Activated CD8-positive, alpha-beta memory T cell treated with anti-CD3 and anti-CD28 coated beads for 48 hours (primary cell): ENCODE measurements around the gene POLR2H.

Experiments
- DNase-seq, 3 experiments: peaks; one replicate each; pipeline ENCODE4 v3.0.0-alpha.2; 2020; ENCODE audit warnings: low read depth in 2 of 3, low spot score in 2 of 3

POLR2H gene

DNA sequence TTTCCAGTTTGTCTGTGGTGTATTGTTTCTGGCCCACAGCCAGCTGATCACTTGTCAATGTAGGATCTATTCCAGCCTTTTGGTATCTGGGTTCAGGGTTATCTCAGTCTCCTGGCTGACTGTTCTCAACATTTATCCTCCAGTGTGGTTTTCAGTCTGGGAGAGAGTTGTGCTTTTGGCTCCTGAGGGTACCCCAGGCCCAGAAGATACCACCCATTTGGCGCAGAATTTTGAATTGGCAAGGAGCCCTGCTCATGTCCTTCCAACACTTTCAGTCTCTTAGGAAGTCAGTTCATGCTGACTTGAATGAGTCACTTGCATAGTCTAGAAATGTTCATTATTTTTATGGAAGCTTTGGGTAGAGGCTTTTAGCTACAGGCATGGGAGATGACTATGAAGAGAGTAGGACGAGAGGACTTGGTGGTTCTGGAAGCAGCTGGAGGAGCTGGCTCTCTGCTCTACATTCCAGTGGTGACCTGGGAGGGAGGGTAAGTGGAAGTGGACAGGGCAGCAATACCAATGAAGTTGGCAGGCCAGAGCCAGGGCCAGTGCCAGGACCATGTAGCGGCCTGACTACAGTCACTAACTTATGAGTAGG is 7.2 kb downstream of the POLR2H start:
- DNase-seq: no peak

- DNase-seq: no peak
Measured at GRCh38 chr3:184371570-184372018, 10.1 kb downstream of the POLR2H start.

- DNase-seq: no peak
Measured at GRCh38 chr3:184372296-184372821, 10.8 kb downstream of the POLR2H start.

GRCh38 chr3:184372911-184373310 is 11.4 kb downstream of the POLR2H start:
- no peak for DNase-seq

DNA sequence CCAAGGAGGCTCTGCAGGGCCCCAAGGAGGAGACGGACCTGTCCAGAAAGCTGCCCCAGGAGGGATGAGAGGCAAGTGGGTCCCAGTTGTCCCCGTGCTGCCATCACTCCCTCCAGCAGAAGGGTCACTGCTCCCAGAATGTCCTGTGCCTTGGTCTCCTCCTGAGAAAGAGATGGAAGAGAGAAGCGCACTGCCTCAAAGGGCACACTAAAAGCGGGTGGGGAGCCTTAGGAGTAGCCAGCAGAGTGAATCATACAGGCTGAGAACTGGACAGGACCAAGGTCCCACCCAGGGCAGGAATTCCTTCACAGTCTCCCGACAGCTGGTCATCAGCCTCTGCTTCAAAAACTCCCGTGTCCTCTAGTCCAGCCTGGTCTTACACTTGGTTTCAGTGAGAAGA is 11.9 kb downstream of the POLR2H start:
- DNase-seq: no peak

GRCh38 chr3:184375747-184376461 is 14.4 kb downstream of the POLR2H start:
- DNase-seq: no peak

GRCh38 chr3:184377374-184377773 is 15.9 kb downstream of the POLR2H start:
- no peak for DNase-seq

DNA sequence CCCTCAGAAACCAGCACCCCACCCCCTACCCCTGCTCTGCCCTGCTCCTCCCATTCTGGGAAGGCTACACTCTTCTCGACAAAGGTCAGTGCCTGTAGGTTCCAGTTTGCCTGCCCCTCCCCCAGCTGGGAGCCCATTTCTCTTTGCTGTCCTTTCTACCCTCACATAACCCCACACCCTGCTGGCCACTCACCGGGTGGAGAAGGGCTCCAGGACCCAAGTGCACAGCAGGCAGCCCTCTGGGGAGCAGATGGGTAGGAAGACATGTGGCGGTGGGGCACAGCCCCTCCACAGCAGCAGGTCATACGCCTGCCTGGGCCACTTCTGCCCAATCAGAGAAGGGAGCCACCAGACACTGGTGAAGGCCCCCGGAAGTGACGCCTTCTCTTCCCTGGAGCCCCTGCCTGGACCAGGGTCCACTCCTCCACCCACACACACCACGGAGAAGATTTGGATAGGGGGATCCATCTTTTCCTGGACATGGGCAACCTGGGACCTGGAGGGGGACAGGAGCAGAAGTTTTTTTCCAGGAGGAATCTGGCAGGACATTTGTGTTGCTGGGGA is 16.5 kb downstream of the POLR2H start, which contains the start of gene THPO:
TSS of gene THPO (minus strand) at position 326 of the 564 bp plus-strand sequence. CDS start 1,948 bp downstream, outside the sequence.
- DNase-seq: no peak

DNA sequence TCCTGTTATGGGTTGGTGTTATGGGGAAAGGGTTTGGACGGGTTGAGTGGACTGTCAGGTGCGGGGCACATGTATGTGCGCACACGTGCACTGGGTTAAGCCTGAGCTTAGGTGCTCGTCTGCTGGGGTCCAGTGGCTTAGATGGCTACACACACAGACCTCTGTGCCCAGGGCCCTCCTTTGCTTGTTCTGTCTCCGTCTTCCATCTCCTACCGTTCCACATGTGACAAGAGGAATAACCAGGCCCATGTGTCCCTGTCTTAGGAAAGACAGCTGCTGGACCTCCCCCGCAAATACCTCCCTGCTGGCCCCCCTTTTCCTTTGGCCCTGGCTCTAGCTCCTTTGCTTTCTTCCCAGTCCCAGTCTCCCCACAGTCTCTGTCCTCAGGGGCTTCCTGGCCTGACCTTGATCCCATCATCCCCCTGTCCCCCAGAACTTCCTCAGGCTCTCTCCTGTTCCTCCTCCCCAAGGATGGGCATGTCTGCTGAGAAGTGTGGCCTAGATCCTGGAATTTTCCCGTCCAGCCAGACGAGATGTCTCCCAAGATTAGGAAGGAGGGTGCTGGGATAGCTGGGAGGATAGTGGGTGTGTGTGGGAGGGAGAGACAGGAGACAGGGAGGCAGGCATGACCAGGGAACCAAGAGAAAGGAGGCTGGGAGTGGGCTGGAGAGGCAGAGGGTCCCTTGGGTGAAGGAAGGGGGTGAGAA is 17.3 kb downstream of the POLR2H start:
- no peak for DNase-seq

DNA sequence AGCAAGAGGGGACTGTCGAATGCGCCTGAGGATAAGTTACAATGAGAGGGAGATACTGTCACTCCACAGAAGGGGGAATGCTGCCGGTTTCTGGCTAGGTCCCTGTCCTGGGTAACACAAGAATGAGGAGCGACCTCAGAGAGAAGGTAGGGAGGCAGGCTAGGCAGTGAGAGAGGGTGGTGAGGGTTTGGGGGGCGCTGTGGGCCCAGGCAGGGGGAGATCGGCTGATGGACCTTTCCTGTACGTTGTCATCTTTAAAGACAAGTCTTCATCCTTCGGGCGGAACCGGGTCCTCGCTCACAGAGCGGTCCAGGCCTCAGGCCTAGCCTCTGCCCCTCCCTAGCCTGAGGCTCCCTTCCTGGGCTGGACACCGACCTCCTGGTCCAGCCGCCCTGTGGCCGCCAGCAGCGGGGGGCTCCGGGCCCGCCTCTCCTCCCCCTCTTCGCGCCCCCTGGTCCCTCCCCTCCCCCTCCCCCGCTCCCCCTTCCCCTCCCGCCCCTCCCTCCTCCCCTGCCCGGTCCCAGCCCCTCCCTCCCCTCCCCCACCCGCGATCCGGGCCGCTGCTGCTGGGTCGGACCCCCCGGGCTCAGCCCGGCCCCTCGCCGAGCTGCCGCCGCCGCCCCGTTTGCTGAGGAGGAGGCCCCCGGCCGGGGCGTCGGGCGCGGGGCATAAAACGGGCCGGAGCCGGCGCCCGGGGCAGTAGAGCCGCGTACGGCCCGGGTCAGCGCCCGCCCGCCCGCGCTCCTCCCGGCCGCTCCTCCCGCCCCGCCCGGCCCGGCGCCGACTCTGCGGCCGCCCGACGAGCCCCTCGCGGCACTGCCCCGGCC is 18.1 kb downstream of the POLR2H start, which contains the start of gene CHRD:
TSS of gene CHRD (plus strand) at position 697 of the 827 bp plus-strand sequence. CDS start 265 bp downstream, outside the sequence.
- DNase-seq: no peak

- no peak for DNase-seq
Measured at GRCh38 chr3:184380185-184380626, 18.7 kb downstream of the POLR2H start.

DNA sequence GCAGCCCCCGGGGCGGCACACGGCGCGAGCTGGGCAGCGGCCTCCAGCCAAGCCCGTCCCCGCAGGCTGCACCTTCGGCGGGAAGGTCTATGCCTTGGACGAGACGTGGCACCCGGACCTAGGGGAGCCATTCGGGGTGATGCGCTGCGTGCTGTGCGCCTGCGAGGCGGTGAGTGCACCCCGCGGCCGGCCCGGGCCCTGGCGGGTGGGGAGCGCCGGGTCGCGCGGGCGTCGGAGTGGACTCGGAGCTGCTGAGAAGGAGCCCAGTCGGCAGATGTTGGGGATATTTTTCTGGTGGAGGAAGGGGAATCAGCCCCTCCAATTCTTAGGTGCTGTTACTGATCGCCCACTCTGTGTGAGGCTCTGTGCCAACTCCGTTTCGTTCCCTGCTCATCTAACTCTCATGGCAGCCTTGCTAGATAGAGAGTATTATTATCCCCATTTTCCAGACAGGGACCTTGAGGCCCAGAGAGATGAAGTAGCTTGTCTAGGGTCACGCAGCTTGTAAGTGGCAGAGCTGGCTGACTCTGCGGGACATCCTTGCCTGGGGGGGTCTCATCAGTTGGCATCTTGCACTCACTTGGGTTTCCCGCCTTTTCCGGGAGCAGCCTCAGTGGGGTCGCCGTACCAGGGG is 19.2 kb downstream of the POLR2H start:
- no peak for DNase-seq

- no peak for DNase-seq
Measured at GRCh38 chr3:184381261-184382224, 20.0 kb downstream of the POLR2H start.

DNA sequence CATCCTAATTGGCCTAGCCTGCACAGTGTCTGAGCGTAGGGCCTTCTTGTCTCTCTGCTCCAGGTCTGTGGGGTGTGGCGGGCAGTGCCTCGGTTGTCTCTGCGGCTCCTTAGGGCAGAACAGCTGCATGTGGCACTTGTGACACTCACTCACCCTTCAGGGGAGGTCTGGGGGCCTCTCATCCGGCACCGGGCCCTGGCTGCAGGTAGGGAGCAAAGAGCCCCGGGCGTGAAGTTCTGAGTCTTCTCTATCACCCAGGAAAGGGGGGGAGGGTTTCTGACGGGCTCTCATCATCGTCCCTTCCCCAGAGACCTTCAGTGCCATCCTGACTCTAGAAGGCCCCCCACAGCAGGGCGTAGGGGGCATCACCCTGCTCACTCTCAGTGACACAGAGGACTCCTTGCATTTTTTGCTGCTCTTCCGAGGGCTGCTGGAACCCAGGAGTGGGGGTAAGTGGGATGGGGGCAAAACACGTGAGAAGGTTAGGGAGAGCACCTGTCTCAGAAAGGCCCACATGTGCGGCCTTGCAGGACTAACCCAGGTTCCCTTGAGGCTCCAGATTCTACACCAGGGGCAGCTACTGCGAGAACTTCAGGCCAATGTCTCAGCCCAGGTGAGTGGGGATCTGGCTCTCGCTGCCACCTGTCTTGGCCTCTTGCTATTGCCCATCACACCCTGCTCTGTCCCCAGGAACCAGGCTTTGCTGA is 21.0 kb downstream of the POLR2H start:
- no peak for DNase-seq

- no peak for DNase-seq
Measured at GRCh38 chr3:184383033-184383740, 21.7 kb downstream of the POLR2H start.

DNA sequence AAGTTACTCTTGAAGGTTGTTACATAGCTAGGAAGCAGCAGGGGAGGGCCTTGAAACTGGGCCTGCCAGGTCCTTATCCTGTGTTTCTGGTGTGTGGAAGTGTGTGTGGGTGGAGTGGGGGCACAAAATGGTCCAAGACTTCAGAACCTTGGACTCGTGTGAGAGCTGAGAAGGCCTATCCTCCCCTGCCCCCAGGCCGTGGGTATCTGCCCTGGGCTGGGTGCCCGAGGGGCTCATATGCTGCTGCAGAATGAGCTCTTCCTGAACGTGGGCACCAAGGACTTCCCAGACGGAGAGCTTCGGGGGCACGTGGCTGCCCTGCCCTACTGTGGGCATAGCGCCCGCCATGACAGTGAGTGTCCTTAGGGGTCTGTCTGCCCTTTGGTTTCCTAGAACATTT is 22.8 kb downstream of the POLR2H start:
- no peak for DNase-seq

GRCh38 chr3:184384856-184385422 is 23.4 kb downstream of the POLR2H start:
- DNase-seq: no peak
